ENCODE results near the gene FDPS.

Gene FDPS

DNA sequence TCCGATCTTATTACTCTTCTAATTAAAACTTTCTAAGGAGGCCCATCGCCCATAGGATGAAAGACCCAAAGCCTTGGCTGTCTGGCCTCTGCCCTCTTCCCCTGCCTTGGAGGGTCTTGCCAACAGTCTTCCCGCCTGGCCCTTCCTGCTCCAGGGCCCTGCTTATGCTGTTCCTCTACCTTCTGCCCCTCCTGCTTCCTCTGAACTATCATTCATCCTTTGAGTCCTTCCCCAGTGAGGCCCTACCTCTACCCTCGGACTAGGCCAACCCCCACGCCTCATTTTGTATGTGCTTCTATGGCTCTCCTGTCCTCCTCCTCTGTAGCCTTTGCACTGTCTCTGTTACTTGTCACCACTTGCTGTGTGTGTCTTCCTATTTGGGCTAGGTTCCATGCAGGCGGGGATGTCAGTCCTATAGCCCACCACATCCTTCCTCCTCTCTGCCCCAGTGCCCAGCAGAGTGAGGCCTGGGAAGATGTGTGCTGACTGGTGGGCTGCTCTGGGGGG, 17.4 kb downstream of the FDPS start:
- ChIA-PET POLR2A (interaction anchor here (0.5 kb wide), 1 partner anchor 16 kb away, joined by 3 read pairs; no protein-coding TSS in a partner anchor), CTCF (interaction anchor here (0.6 to 8.4 kb wide), 2 partner anchors 76 to 154 kb away, joined by 6 to 77 read pairs; no protein-coding TSS in a partner anchor)
- Histone ChIP-seq H3K4me3 (ENCODE audit: low read depth, low read length) (no peak overlapping the region), H3K4me1 (ENCODE audit: control insufficient read depth, insufficient read depth, low read length) (0 out of 2 replicates have a peak, but pooled peaks cover 3% of the 10 kb centered on the region), H3K27ac (ENCODE audit: extremely low read depth, low read depth, low read length) (peak overlapping the region; percentile 65), H3K9me3 (ENCODE audit: control insufficient read depth, insufficient read depth, low read depth, low read length) (no peaks in the 10 kb centered on the region), H3K36me3 (ENCODE audit: control insufficient read depth in 2 of 2, insufficient read depth in 1 of 2, low read length in 2 of 2) (peaks cover 14 to 57% of the 10 kb centered on the region in 2 experiments)
- TF ChIP-seq ZNF341 (tag by site-specific recombination; IDR thresholded peaks at IDR 0.05; ENCODE audit: low read depth): peak; percentile 90
- no peak for TF ChIP-seq ZBTB7A (tag by site-specific recombination; IDR thresholded peaks at IDR 0.05; ENCODE audit: low read depth)
- TF ChIP-seq SP2 (tag by site-specific recombination; IDR thresholded peaks at IDR 0.05): peak; percentile 42
- peak; percentile 41; the same call in 1 of the 2 replicates for TF ChIP-seq ZBTB17 (tag by site-specific recombination; IDR thresholded peaks at IDR 0.05)
- TF ChIP-seq ZNF624 (tag by site-specific recombination; IDR thresholded peaks at IDR 0.05): no peak

DNA sequence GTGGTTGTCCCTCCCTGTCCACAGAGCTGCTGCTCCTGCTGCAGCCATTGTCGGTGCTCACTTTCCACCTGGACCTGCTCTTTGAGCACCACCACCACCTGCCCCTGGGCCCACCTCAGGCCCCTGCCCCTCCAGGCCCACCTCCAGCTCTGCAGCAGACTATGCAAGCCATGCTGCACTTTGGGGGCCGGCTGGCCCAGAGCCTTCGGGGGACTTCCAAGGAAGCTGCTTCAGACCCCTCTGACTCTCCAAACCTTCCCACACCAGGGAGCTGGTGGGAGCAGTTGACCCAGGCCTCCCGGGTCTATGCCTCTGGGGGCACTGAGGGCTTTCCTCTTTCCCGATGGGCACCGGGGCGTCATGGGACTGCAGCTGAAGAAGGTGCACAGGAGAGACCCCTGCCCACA, 18.0 kb downstream of the FDPS start:
- POLR2A ChIA-PET: interaction anchor here (0.5 kb wide), 1 partner anchor 16 kb away, joined by 3 read pairs; no protein-coding TSS in a partner anchor
- peaks cover 19 to 58% of the 10 kb centered on the region in 2 experiments for H3K36me3 ChIP-seq (ENCODE audit: control insufficient read depth in 2 of 2, insufficient read depth in 1 of 2, low read length in 2 of 2)
- H3K4me3 ChIP-seq (ENCODE audit: low read depth, low read length): no peak overlapping the region

More for the DNA sequence above, 18.0 kb downstream of the FDPS start:
- no peaks in the 10 kb centered on the region for H3K9me3 ChIP-seq (ENCODE audit: control insufficient read depth, insufficient read depth, low read depth, low read length)
- CTCF ChIA-PET: interaction anchor here (0.6 to 8.4 kb wide), 2 partner anchors 76 to 83 kb away, joined by 4 to 77 read pairs; no protein-coding TSS in a partner anchor
- TF ChIP-seq, protein P1, sequence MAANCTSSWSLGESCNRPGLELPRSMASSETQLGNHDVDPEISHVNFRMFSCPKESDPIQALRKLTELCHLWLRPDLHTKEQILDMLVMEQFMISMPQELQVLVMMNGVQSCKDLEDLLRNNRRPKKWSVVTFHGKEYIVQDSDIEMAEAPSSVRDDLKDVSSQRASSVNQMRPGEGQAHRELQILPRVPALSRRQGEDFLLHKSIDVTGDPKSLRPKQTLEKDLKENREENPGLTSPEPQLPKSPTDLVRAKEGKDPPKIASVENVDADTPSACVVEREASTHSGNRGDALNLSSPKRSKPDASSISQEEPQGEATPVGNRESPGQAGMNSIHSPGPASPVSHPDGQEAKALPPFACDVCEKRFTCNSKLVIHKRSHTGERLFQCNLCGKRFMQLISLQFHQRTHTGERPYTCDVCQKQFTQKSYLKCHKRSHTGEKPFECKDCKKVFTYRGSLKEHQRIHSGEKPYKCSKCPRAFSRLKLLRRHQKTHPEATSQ (tag by site-specific recombination; IDR thresholded peaks at IDR 0.05): no peak
- no peak for TF ChIP-seq ZNF626 (tag by site-specific recombination; IDR thresholded peaks at IDR 0.05)
- TF ChIP-seq ZNF654 (tag by site-specific recombination; IDR thresholded peaks at IDR 0.05; ENCODE audit: low read depth): no peak
- TF ChIP-seq, protein P2, sequence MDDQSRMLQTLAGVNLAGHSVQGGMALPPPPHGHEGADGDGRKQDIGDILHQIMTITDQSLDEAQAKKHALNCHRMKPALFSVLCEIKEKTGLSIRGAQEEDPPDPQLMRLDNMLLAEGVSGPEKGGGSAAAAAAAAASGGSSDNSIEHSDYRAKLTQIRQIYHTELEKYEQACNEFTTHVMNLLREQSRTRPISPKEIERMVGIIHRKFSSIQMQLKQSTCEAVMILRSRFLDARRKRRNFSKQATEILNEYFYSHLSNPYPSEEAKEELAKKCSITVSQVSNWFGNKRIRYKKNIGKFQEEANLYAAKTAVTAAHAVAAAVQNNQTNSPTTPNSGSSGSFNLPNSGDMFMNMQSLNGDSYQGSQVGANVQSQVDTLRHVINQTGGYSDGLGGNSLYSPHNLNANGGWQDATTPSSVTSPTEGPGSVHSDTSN (CRISPR knock-in tag; IDR thresholded peaks at IDR 0.05): no peak
- TF ChIP-seq, protein P3, sequence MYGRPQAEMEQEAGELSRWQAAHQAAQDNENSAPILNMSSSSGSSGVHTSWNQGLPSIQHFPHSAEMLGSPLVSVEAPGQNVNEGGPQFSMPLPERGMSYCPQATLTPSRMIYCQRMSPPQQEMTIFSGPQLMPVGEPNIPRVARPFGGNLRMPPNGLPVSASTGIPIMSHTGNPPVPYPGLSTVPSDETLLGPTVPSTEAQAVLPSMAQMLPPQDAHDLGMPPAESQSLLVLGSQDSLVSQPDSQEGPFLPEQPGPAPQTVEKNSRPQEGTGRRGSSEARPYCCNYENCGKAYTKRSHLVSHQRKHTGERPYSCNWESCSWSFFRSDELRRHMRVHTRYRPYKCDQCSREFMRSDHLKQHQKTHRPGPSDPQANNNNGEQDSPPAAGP (tag by site-specific recombination; IDR thresholded peaks at IDR 0.05): no peak
- TF ChIP-seq, protein P4, sequence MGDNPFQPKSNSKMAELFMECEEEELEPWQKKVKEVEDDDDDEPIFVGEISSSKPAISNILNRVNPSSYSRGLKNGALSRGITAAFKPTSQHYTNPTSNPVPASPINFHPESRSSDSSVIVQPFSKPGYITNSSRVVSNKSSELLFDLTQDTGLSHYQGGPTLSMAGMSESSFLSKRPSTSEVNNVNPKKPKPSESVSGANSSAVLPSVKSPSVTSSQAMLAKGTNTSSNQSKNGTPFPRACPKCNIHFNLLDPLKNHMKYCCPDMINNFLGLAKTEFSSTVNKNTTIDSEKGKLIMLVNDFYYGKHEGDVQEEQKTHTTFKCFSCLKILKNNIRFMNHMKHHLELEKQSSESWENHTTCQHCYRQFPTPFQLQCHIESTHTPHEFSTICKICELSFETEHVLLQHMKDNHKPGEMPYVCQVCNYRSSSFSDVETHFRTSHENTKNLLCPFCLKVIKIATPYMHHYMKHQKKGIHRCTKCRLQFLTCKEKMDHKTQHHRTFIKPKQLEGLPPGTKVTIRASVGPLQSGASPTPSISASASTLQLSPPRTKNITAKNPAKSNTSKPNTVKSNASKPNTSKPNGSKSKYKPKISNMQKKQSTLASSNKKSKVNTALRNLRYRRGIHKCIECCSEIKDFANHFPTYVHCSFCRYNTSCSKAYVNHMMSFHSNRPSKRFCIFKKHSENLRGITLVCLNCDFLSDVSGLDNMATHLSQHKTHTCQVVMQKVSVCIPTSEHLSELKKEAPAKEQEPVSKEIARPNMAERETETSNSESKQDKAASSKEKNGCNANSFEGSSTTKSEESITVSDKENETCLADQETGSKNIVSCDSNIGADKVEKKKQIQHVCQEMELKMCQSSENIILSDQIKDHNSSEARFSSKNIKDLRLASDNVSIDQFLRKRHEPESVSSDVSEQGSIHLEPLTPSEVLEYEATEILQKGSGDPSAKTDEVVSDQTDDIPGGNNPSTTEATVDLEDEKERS (tag by site-specific recombination; IDR thresholded peaks at IDR 0.05): no peak
- TF ChIP-seq ZNF311 (tag by site-specific recombination; IDR thresholded peaks at IDR 0.05; ENCODE audit: borderline replicate concordance): no peak
- TF ChIP-seq YY1 (tag by site-specific recombination; IDR thresholded peaks at IDR 0.05): no peak
- no peak for TF ChIP-seq ZNF433 (tag by site-specific recombination; IDR thresholded peaks at IDR 0.05; ENCODE audit: low read depth)
- TF ChIP-seq, protein P5, sequence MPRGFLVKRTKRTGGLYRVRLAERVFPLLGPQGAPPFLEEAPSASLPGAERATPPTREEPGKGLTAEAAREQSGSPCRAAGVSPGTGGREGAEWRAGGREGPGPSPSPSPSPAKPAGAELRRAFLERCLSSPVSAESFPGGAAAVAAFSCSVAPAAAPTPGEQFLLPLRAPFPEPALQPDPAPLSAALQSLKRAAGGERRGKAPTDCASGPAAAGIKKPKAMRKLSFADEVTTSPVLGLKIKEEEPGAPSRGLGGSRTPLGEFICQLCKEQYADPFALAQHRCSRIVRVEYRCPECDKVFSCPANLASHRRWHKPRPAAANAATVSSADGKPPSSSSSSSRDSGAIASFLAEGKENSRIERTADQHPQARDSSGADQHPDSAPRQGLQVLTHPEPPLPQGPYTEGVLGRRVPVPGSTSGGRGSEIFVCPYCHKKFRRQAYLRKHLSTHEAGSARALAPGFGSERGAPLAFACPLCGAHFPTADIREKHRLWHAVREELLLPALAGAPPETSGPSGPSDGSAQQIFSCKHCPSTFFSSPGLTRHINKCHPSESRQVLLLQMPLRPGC (tag by site-specific recombination; IDR thresholded peaks at IDR 0.05): no peak
- TF ChIP-seq ZNF248 (tag by site-specific recombination; IDR thresholded peaks at IDR 0.05): no peak
- TF ChIP-seq ZNF843 (tag by site-specific recombination; IDR thresholded peaks at IDR 0.05): no peak
- no peak for TF ChIP-seq ZNF350 (tag by site-specific recombination; IDR thresholded peaks at IDR 0.05)
- H3K4me1 ChIP-seq (ENCODE audit: control insufficient read depth, insufficient read depth, low read length): 0 out of 2 replicates have a peak, but pooled peaks cover 3% of the 10 kb centered on the region
- H3K27ac ChIP-seq (ENCODE audit: extremely low read depth, low read depth, low read length): peak overlapping the region; percentile 5; the same call in 1 of the 2 replicates

Data from HEK293 (cell line).